Mucosa of stomach (tissue), 1 donor: Measurements from ENCODE around the gene PDK2.
A peak's percentile ranks its signal among the peaks of the same experiment; 100 is the strongest.

Experiments used
- H3K27me3 ChIP-seq: one replicate; pipeline ENCODE4 v1.7.0; 2013; ENCODE audit warnings: mild to moderate bottlenecking, low read length; ENCODE audit not compliant: control insufficient read depth, insufficient read depth
- H3K36me3 ChIP-seq: one replicate; pipeline ENCODE4 v1.7.0; 2013; ENCODE audit warnings: low read length; ENCODE audit not compliant: control insufficient read depth, insufficient read depth
- H3K4me1 ChIP-seq: one replicate; pipeline ENCODE4 v1.7.0; 2013; ENCODE audit warnings: mild to moderate bottlenecking, low read length; ENCODE audit not compliant: control insufficient read depth, insufficient read depth
- H3K4me3 ChIP-seq: one replicate; pipeline ENCODE4 v1.7.0; 2013; ENCODE audit warnings: low read length
- H3K9ac ChIP-seq: one replicate; pipeline ENCODE4 v1.7.0; 2013; ENCODE audit warnings: mild to moderate bottlenecking, low read length, moderate library complexity
- H3K9me3 ChIP-seq: one replicate; pipeline ENCODE4 v1.7.0; 2013; ENCODE audit warnings: mild to moderate bottlenecking, low read length, moderate library complexity; ENCODE audit not compliant: control insufficient read depth
- donor health status: Pancreatic carcinoma.

PDK2 gene

DNA sequence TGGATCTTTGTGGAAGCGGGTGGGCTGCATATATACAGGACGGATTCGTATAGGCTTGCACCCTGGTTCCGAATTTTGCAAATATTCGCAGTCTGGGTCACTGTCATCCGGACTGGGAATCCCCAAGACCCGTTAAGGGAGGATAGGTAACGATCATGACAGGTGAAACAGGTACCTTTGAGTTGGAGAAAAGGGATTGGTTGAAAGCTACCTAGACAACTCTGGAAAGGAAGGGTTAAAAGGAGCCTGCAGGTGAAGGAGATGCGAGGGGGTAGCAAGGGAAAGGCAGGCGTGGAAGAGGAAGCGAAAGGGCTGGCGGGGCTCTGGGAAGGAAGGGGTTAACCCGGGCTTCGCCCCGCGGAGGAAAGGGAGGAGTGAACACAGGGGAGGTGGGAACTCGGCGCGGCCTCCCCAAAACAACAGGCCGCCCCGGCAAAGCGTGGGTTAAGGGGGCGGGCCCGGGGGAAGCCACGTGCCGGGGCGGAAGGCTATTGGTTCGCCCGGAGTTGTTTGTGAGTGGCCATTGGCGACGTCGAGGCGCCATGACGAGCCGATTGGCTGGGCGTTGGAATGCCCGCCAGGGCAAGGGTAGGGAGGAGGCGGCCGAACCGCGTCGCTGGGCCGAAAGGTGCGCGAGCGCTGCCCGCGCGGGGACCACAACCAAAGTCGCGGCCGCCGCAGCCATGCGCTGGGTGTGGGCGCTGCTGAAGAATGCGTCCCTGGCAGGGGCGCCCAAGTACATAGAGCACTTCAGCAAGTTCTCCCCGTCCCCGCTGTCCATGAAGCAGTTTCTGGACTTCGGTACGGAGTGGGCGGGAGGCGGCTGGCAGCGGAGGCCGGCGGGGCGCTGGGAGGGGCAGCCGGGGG, at the start of gene PDK2:
PDK2 (plus strand) TSS at position 599 of the 867 bp plus-strand sequence; CDS start at position 684, 85 bp downstream.
- peak within 1 kb of the TSS; percentile 84 for H3K4me3 ChIP-seq
- peak within 1 kb of the TSS; percentile 82 for H3K9ac ChIP-seq
- H3K27me3 ChIP-seq: no peaks in the 10 kb centered on the region
- H3K4me1 ChIP-seq: peaks cover 17% of the 10 kb centered on the region
- peaks cover 4% of the 10 kb centered on the region for H3K36me3 ChIP-seq
- H3K9me3 ChIP-seq: no peaks in the 10 kb centered on the region

DNA sequence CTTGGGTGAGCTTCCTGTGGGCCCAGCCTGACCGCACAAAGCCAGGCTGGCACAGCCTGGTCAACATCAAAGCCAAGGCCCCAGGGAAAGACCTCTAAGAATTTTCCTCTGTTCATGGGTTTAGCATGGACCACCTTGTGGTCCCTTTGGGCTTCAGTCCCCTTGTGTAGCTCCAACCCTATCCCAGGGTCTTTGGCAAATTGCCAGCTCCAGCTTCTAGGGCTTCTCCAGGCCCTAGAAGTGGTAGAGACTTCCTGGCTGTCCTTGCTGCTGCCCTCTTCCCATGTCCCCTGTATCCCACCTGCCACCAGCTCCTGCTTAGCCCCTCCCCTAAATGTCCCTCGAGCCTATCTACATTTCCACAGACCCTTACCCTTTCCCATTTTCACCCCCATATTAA, 49.0 kb upstream of the PDK2 start:
- no peaks in the 10 kb centered on the region for H3K9me3 ChIP-seq
- no peak overlapping the region for H3K9ac ChIP-seq
- no peaks in the 10 kb centered on the region for H3K27me3 ChIP-seq
- H3K4me3 ChIP-seq: no peak overlapping the region
- H3K36me3 ChIP-seq: no peaks in the 10 kb centered on the region
- H3K4me1 ChIP-seq: peaks cover 36% of the 10 kb centered on the region

DNA sequence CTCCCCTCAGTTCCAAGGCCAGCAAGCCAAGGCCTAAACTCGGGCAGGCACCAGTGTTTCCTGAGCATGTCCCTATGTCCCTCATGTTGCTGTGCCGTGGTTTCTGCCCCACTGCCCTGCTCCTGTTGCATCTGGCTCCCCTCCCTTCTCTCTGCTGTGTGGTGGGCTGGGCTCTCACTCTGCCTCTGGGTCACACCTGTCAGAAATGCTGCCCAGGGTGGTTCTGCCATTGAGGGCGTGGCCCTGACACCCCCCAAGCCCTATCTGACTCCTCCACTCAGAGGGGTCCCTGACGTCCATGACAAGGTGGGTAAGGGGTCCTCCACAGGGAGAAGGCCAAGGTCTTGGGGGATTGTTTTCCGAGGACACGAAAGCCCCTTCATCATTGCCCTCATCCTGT, 48.5 kb upstream of the PDK2 start:
- Histone ChIP-seq H3K36me3 (no peaks in the 10 kb centered on the region), H3K4me1 (peaks cover 40% of the 10 kb centered on the region), H3K9ac (no peak overlapping the region), H3K9me3 (no peaks in the 10 kb centered on the region), H3K4me3 (no peak overlapping the region), H3K27me3 (no peaks in the 10 kb centered on the region)

DNA sequence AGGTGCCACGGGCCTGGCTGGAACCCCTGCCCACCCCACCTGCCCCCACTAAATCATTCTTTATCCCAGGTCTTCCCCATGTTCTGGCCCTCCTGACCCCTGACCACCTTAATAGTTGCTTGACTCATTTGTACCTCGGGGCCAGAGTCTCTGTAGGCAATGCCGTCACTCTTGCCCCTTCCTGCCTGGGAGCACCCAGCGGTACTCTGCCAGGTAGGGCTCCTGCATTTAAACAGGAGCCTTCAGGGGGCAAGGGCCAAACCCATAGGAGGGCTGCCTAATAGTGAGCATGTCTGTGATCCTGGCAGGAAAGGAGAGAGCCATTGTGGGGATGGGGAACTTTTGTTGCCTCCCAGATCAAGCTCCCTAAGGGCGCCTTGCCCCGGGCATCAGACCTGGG, 48.1 kb upstream of the PDK2 start:
- H3K4me1 ChIP-seq: peaks cover 45% of the 10 kb centered on the region
- H3K9ac ChIP-seq: no peak overlapping the region
- H3K4me3 ChIP-seq: no peak overlapping the region
- H3K9me3 ChIP-seq: no peaks in the 10 kb centered on the region
- no peaks in the 10 kb centered on the region for H3K36me3 ChIP-seq
- H3K27me3 ChIP-seq: no peaks in the 10 kb centered on the region

DNA sequence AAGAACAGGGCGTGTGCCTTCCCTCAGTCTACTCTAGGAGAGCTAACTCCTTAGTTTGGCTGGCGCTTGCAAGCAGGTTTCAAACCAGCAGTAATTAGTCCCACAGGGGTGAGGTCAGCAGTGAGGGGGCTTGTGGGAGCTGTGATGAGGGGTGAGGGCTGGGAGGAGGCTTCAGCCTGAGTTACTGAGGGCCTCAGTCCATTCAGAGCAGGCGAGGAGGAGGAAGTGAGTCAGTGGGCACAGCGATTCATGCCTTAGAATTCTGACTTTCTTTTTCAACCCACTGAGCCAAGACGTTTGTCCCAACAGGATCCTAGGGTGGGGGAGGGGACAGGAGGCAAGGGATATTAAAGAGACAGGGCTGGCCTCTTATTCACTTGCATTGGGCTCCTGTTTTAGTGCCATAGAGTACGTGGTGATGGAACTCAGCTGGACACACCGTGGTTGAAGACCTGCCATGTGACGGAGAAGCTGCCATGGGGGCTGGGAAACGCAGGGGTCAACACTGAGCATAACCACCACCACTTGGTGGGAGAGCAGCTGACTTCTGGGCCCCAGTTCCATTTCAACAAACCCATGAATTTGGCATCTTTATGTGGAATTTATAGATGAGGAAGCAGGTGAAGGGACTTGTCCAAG, 47.5 kb upstream of the PDK2 start:
- no peak overlapping the region for H3K4me3 ChIP-seq
- no peak overlapping the region for H3K9ac ChIP-seq
- no peaks in the 10 kb centered on the region for H3K9me3 ChIP-seq
- H3K27me3 ChIP-seq: no peaks in the 10 kb centered on the region
- H3K4me1 ChIP-seq: peaks cover 50% of the 10 kb centered on the region
- no peaks in the 10 kb centered on the region for H3K36me3 ChIP-seq

DNA sequence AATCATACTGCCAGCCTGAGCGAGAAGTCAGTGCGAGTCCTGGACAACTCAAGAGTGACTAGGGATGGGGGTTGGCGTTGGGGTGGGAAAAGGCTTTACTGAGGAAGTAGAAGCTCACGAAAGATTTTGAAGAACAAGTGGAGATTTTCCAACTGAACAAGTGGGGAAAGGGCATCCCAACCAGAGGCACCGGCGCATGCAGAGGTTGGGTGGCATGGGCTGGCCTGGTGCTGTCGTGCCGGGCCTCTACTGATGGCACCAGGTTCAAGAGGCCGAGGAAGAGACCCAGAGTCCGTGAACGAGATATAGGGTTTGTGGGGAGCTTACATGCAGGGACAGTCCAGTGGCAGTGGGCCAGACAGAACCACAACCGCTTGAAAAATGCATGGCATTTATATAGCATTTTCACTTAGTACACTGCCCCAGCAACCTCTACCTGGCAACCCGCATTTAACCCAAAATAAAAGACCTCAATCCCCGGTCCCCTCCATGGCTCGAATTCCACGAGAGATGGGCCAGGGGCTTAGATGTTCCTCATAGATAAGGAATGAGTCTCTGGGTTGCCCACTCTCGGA, 46.9 kb upstream of the PDK2 start:
- no peaks in the 10 kb centered on the region for H3K27me3 ChIP-seq
- peaks cover 54% of the 10 kb centered on the region for H3K4me1 ChIP-seq
- H3K36me3 ChIP-seq: no peaks in the 10 kb centered on the region
- no peaks in the 10 kb centered on the region for H3K9me3 ChIP-seq
- no peak overlapping the region for H3K4me3 ChIP-seq
- H3K9ac ChIP-seq: no peak overlapping the region

DNA sequence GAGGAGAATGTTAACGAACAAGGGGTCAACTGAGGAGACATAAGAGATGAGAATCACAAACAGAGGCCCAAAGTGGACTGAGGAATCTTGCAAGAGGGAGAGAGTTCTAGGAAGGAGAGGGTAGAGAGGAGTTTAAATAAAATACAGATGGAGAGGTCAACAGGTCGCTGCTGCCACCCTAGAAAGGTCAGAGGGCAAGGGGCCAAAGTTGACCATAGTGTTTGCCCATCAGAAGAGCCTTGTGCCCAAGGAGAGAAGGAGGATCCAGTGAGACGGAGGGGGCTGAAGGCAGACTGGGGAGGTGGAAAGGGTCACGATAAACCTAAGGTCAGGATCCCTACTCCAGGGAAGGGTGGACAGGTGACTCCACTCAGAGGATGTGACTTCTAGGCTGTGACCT, 46.2 kb upstream of the PDK2 start:
- no peak overlapping the region for H3K4me3 ChIP-seq
- no peak overlapping the region for H3K9ac ChIP-seq
- H3K9me3 ChIP-seq: no peaks in the 10 kb centered on the region
- no peaks in the 10 kb centered on the region for H3K36me3 ChIP-seq
- peaks cover 54% of the 10 kb centered on the region for H3K4me1 ChIP-seq
- H3K27me3 ChIP-seq: no peaks in the 10 kb centered on the region

DNA sequence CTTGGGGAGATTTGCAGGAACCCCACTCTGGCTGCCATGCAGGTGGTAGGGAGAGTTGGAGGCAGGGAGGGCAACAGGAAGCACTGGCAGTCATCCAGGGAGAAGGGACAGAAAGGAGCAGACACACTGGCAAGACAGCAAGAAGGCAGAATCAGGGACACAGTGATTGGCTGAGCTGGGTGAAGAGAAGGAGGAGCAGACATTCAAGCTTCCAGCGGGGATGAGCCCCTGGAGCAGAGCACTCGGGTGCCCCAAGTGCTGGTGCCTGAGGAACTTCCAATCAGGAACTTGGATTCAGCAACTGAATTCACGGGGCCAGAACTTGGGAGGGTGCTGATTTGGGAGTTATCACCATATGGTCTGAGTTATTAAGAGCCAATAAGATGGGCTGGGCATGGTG, 45.5 kb upstream of the PDK2 start:
- H3K4me1 ChIP-seq: peaks cover 55% of the 10 kb centered on the region
- no peaks in the 10 kb centered on the region for H3K36me3 ChIP-seq
- H3K9me3 ChIP-seq: no peaks in the 10 kb centered on the region
- H3K27me3 ChIP-seq: no peaks in the 10 kb centered on the region
- no peak overlapping the region for H3K4me3 ChIP-seq
- no peak overlapping the region for H3K9ac ChIP-seq

DNA sequence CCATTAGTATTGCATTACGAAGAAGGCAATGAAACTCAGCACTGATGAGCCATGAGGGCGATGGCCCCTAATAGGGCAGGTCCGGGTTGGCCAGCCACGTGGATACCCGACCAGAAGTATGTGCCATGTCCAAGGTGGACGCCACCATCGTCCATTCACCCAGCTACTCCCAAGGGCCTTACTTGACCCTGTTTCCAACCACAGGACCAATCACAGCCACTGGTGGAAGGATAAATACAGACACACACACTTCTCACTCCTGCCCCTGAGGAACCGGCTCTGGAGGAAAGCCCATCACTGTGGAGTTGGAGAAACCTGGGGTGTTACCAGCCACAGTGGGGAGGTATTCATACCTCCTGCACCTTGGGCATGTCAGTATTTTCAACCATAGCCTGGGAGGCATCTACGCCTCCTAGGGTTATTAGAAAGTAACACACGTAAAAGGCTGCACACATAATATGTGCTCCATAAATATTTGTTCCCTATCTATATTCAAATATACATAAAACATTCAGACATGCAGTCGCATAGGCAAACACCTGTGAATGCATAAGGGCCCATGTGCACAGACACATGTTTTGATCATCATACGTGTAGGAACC, 44.6 kb upstream of the PDK2 start:
- Histone ChIP-seq H3K9me3 (no peaks in the 10 kb centered on the region), H3K9ac (no peak overlapping the region), H3K4me1 (peaks cover 54% of the 10 kb centered on the region), H3K36me3 (no peaks in the 10 kb centered on the region), H3K4me3 (no peak overlapping the region), H3K27me3 (no peaks in the 10 kb centered on the region)

DNA sequence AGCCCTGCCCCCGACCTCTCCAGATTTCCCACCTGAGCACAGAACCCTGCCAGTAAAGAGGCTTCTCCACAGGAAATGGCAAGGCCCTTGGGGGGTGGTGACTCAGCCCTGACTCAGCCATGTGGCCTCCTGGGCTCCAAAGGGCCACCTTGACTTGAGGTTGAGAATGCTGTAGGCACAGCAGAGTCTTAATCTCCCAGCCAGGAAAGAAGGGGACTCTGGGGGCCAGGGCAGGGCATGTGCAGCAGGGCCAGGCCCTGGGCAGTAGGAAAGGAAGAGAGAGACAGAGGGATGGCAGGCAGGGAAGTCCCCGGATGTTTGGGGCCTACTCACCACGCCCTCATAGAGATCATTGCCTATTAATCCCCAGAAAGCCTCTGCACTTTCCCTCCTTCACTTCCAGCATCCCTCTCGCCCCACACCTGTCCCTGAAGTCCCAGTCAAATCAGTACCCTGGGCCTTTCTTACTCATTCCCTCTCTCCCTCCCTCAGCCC, 44.0 kb upstream of the PDK2 start:
- Histone ChIP-seq H3K27me3 (no peaks in the 10 kb centered on the region), H3K9me3 (no peaks in the 10 kb centered on the region), H3K4me3 (no peak overlapping the region), H3K36me3 (no peaks in the 10 kb centered on the region), H3K4me1 (peaks cover 53% of the 10 kb centered on the region), H3K9ac (no peak overlapping the region)

DNA sequence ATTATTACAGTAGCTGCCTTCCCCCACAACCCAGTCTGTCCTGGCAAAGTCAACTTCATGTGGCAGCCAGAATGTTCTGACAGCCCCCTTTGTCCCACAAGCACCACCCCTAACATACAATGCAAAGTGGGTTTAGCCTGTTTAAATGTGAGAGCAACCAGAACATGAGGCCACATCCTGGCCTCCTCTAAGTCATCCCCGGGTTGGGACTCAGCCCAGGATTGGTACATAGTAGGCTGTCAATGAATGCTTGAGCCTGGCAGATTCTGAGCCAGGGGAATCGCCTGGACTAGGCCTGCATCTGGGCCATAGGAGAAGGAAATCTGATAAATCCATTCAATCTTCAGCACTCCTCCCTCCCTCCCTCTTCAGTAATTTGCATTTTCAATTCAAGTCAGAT, 43.5 kb upstream of the PDK2 start:
- no peak overlapping the region for H3K9ac ChIP-seq
- peaks cover 53% of the 10 kb centered on the region for H3K4me1 ChIP-seq
- no peak overlapping the region for H3K4me3 ChIP-seq
- no peaks in the 10 kb centered on the region for H3K9me3 ChIP-seq
- no peaks in the 10 kb centered on the region for H3K36me3 ChIP-seq
- no peaks in the 10 kb centered on the region for H3K27me3 ChIP-seq
